Neuronal stem cell (in vitro differentiated cells): ENCODE results near the gene NCAPD2.

Experiments
- DNase-seq: peaks from one replicate; pipeline ENCODE4 v3.0.0-alpha.2; 2013; ENCODE audit warnings: low spot score
- H2AFZ ChIP-seq: one replicate; pipeline ENCODE4 v1.6.1; 2013; ENCODE audit warnings: mild to moderate bottlenecking, low read length, inconsistent platforms
- H2AK5ac ChIP-seq: 2 replicates; pipeline ENCODE4 v1.6.1; 2013; ENCODE audit warnings: low read depth, mild to moderate bottlenecking, inconsistent platforms, low read length, moderate library complexity, mixed read lengths
- H2BK120ac ChIP-seq: 2 replicates; pipeline ENCODE4 v1.6.1; 2013; ENCODE audit warnings: low read depth, mild to moderate bottlenecking, inconsistent platforms, low read length, moderate library complexity, mixed read lengths
- H2BK12ac ChIP-seq: one replicate; pipeline ENCODE4 v1.6.1; 2013; ENCODE audit warnings: low read length, inconsistent platforms
- H2BK15ac ChIP-seq: 2 replicates; pipeline ENCODE4 v1.6.1; 2013; ENCODE audit warnings: mild to moderate bottlenecking, low read length, inconsistent platforms, mixed read lengths
- H2BK5ac ChIP-seq: one replicate; pipeline ENCODE4 v1.6.1; 2013; ENCODE audit warnings: inconsistent platforms, mild to moderate bottlenecking, low read length, moderate library complexity
- H3K14ac ChIP-seq: one replicate; pipeline ENCODE4 v1.6.1; 2013; ENCODE audit warnings: low read length, inconsistent platforms
- H3K18ac ChIP-seq: 2 replicates; pipeline ENCODE4 v1.6.1; 2013; ENCODE audit warnings: low read length, inconsistent platforms
- H3K23ac ChIP-seq: 2 replicates; pipeline ENCODE4 v1.6.1; 2013; ENCODE audit warnings: low read depth, mild to moderate bottlenecking, mixed read lengths, low read length, inconsistent platforms; ENCODE audit not compliant: poor library complexity
- H3K27ac ChIP-seq: replicated peaks from 3 replicates; pipeline ENCODE4 v1.5.1; 2013; ENCODE audit warnings: low read length, inconsistent platforms
- H3K27me3 ChIP-seq, 3 experiments: 2 replicates each; pipeline ENCODE4 v1.6.1; 2013; ENCODE audit warnings: low read length in 3 of 3, mild to moderate bottlenecking in 2 of 3, inconsistent platforms in 1 of 3, low read depth in 1 of 3, mixed read lengths in 1 of 3, moderate library complexity in 1 of 3; ENCODE audit not compliant: control insufficient read depth in 3 of 3, insufficient read depth in 3 of 3
- H3K36me3 ChIP-seq, 2 donors: replicated peaks in 1 of 2; 2 replicates each; pipeline ENCODE4 v1.6.1; 2013; ENCODE audit warnings: low read length in 2 of 2; ENCODE audit not compliant: control insufficient read depth in 2 of 2, insufficient read depth in 2 of 2
- H3K4ac ChIP-seq: 2 replicates; pipeline ENCODE4 v1.6.1; 2013; ENCODE audit warnings: inconsistent platforms, mild to moderate bottlenecking, low read length, moderate library complexity
- H3K4me1 ChIP-seq, 2 donors: 1 replicate in 1 of 2; 2 replicates in 1 of 2; pipeline ENCODE4 v1.6.1; 2013; ENCODE audit warnings: low read length in 2 of 2, low read depth in 1 of 2; ENCODE audit not compliant: control insufficient read depth in 2 of 2, insufficient read depth in 1 of 2
- H3K4me2 ChIP-seq: one replicate; pipeline ENCODE4 v1.6.1; 2013; ENCODE audit warnings: mild to moderate bottlenecking, low read length, inconsistent platforms; ENCODE audit not compliant: insufficient read depth, poor library complexity, severe bottlenecking
- H3K4me3 ChIP-seq, 2 donors: 2 replicates each; pipeline ENCODE4 v1.5.1; 2013; ENCODE audit warnings: low read length in 2 of 2, mild to moderate bottlenecking in 2 of 2, inconsistent platforms in 1 of 2, moderate library complexity in 1 of 2
- H3K79me1 ChIP-seq: one replicate; pipeline ENCODE4 v1.6.1; 2013; ENCODE audit warnings: low read depth, mild to moderate bottlenecking, inconsistent platforms, low read length, moderate library complexity
- H3K9ac ChIP-seq: one replicate; pipeline ENCODE4 v1.6.1; 2013; ENCODE audit warnings: mild to moderate bottlenecking, low read depth, low read length, inconsistent platforms; ENCODE audit not compliant: poor library complexity
- H3K9me3 ChIP-seq, 2 donors: replicated peaks in 1 of 2; 2 replicates each; pipeline versions ENCODE3 to v1.6.1; 2013; ENCODE audit warnings: low read length in 2 of 2, mild to moderate bottlenecking in 2 of 2, inconsistent platforms in 1 of 2, low read depth in 1 of 2, mixed read lengths in 1 of 2, moderate library complexity in 1 of 2; ENCODE audit not compliant: control insufficient read depth in 2 of 2, insufficient read depth in 1 of 2
- H4K8ac ChIP-seq: one replicate; pipeline ENCODE4 v1.6.1; 2013; ENCODE audit warnings: low read depth, mild to moderate bottlenecking, inconsistent platforms, low read length, moderate library complexity
- H4K91ac ChIP-seq: one replicate; pipeline ENCODE4 v1.6.1; 2013; ENCODE audit warnings: low read length, low read depth, mild to moderate bottlenecking, inconsistent platforms; ENCODE audit not compliant: poor library complexity
- WGBS, 2 donors: extraction: QIAGEN DNeasy Blood & Tissue Kit; methylation state at CpG; one replicate each; pipeline ENCODE4 v1.1.7; 2013; ENCODE audit warnings: missing lambda C conversion rate in 2 of 2, mixed read lengths in 1 of 2; ENCODE audit not compliant: insufficient read length in 2 of 2, insufficient replicate concordance in 1 of 2; ENCODE audit errors: extremely low coverage in 2 of 2; 5-methylcytosine and 5-hydroxymethylcytosine counted together

The NCAPD2 gene

DNA sequence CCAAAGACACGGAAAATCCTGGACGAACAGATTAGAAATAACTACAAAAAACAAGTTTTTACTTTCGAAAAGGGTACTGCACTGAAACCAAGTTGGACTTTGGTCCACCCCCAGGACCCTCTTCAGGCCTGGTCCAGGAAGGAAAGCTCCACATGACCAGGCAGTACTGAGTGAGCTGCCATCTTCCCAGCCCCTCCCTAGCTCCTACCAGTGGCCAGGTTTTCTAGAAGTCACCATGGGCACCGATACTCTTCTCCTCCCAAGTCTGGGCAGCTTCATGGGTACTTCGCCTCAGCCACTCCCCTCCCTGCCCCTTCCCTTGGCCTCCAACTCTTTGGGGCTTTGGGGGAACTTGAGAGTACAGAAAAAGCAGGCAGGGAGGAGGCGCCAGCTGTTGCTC is 30.0 kb upstream of the NCAPD2 start:
- H3K18ac ChIP-seq = peak overlapping the region; percentile 36
- no peak overlapping the region for H4K91ac ChIP-seq
- no peak overlapping the region for H3K4ac ChIP-seq
- no peak overlapping the region for H3K9ac ChIP-seq
- no peak overlapping the region for H3K14ac ChIP-seq
- H3K79me1 ChIP-seq = peaks cover 2% of the 10 kb centered on the region
- H3K27me3 ChIP-seq = no peaks in the 10 kb centered on the region
- H2BK12ac ChIP-seq = no peak overlapping the region
- H3K36me3 ChIP-seq = peaks cover 32 to 71% of the 10 kb centered on the region in 2 donors
- no peak overlapping the region for H2BK120ac ChIP-seq
- DNase-seq = no peak
- H4K8ac ChIP-seq = no peak overlapping the region
- H3K27ac ChIP-seq = no peak overlapping the region
- no peak overlapping the region for H2BK5ac ChIP-seq
- no peaks in the 10 kb centered on the region for H3K4me1 ChIP-seq
- no peak overlapping the region for H3K23ac ChIP-seq
- no peak overlapping the region for H3K4me3 ChIP-seq
- no peak overlapping the region for H3K4me2 ChIP-seq
- H2AFZ ChIP-seq = no peak overlapping the region
- H3K9me3 ChIP-seq = no peaks in the 10 kb centered on the region
- no peak overlapping the region for H2BK15ac ChIP-seq
- no CpG with 5 or more reads among the region's 6 CpGs for WGBS, 2 donors
- no peak overlapping the region for H2AK5ac ChIP-seq

GRCh38 chr12:6464531-6464930 is 29.4 kb upstream of the NCAPD2 start:
- no peaks in the 10 kb centered on the region for H3K9me3 ChIP-seq
- no peak for DNase-seq
- H3K23ac ChIP-seq = no peak overlapping the region
- no peak overlapping the region for H3K18ac ChIP-seq
- H3K14ac ChIP-seq = no peak overlapping the region
- no peaks in the 10 kb centered on the region for H3K27me3 ChIP-seq
- peaks cover under 1 to 1% of the 10 kb centered on the region in 2 donors for H3K4me1 ChIP-seq
- no peak overlapping the region for H3K4me2 ChIP-seq
- H2BK12ac ChIP-seq = no peak overlapping the region
- no peak overlapping the region for H4K8ac ChIP-seq
- no peak overlapping the region for H2BK120ac ChIP-seq
- no peak overlapping the region for H2BK15ac ChIP-seq
- no peak overlapping the region for H2AK5ac ChIP-seq
- H4K91ac ChIP-seq = no peak overlapping the region
- no peak overlapping the region for H2AFZ ChIP-seq
- no peak overlapping the region for H2BK5ac ChIP-seq
- H3K9ac ChIP-seq = peak overlapping the region; percentile 53
- peaks cover 31 to 66% of the 10 kb centered on the region in 2 donors for H3K36me3 ChIP-seq
- H3K4me3 ChIP-seq = no peak overlapping the region
- H3K4ac ChIP-seq = no peak overlapping the region
- no CpG with 5 or more reads among the region's 8 CpGs for WGBS, 2 donors
- H3K27ac ChIP-seq = no peak overlapping the region
- H3K79me1 ChIP-seq = peaks cover 2% of the 10 kb centered on the region

DNA sequence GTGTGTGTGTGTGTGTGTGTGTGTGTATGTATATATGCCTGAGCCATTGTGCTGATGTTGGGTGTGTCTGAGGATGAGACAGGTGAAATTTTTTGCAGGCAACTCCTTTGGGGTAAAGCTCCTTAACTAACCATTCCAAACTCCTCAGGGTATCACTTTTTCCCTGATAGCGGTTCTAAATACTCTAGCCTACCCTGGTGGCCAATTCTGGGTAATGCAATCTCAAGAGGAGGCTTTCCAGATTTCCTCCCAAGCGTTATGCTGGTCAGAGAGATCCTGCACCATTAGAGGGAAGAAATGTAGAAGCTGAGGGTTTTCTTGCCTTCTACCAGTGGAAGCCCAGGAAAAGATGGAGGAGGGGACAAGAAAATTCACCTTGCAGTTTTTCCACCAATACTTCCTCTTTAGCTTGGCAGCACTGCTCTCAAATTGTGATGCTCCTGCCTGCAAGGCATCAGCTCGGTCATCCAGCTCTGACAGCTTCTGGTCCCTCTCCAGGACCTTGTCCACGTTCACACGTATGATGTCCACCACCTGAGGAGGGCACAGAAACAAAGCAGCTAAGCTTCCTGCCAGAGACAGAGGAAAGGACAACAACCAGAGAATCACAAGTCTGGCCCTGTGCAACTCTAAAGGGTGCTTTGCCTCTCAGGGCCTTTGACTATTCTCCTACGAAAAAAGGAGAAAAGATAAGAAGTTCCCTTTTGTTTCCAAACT is 28.3 kb upstream of the NCAPD2 start:
- Histone ChIP-seq H3K9ac (peak overlapping the region; percentile 44), H3K36me3 (peaks cover 31 to 62% of the 10 kb centered on the region in 2 donors), H3K9me3 (no peaks in the 10 kb centered on the region), H2AFZ (no peak overlapping the region), H3K23ac (no peak overlapping the region), H2BK12ac (no peak overlapping the region), H3K4ac (no peak overlapping the region), H3K4me2 (no peak overlapping the region), H2AK5ac (no peak overlapping the region), H3K79me1 (peaks cover 2% of the 10 kb centered on the region), H3K27ac (no peak overlapping the region), H3K4me1 (peaks cover 4 to 5% of the 10 kb centered on the region in 2 donors), H4K8ac (no peak overlapping the region), H3K18ac (no peak overlapping the region), H2BK15ac (no peak overlapping the region), H3K14ac (no peak overlapping the region), H3K4me3 (no peak overlapping the region), H4K91ac (no peak overlapping the region), H3K27me3 (no peaks in the 10 kb centered on the region), H2BK120ac (no peak overlapping the region), H2BK5ac (no peak overlapping the region)
- DNase-seq = peak; percentile 65
- no CpG with 5 or more reads among the region's 6 CpGs for WGBS, 2 donors

GRCh38 chr12:6466184-6466573 is 27.7 kb upstream of the NCAPD2 start:
- no peak overlapping the region for H3K23ac ChIP-seq
- no peak overlapping the region for H2AFZ ChIP-seq
- H3K9ac ChIP-seq = no peak overlapping the region
- no peak overlapping the region for H3K4me3 ChIP-seq
- H3K4me1 ChIP-seq = peaks cover 4 to 5% of the 10 kb centered on the region in 2 donors
- H2BK12ac ChIP-seq = no peak overlapping the region
- no peak overlapping the region for H2AK5ac ChIP-seq
- no peak overlapping the region for H2BK5ac ChIP-seq
- H3K9me3 ChIP-seq = no peaks in the 10 kb centered on the region
- H3K79me1 ChIP-seq = peaks cover 2% of the 10 kb centered on the region
- no peak overlapping the region for H3K18ac ChIP-seq
- H3K36me3 ChIP-seq = peaks cover 30 to 57% of the 10 kb centered on the region in 2 donors
- no peak overlapping the region for H4K8ac ChIP-seq
- H3K27ac ChIP-seq = no peak overlapping the region
- no peak overlapping the region for H3K4me2 ChIP-seq
- no CpG with 5 or more reads among the region's 5 CpGs for WGBS, 2 donors
- no peak overlapping the region for H2BK15ac ChIP-seq
- no peak overlapping the region for H4K91ac ChIP-seq
- no peak overlapping the region for H3K14ac ChIP-seq
- H3K27me3 ChIP-seq = no peaks in the 10 kb centered on the region
- H2BK120ac ChIP-seq = no peak overlapping the region
- DNase-seq = no peak
- H3K4ac ChIP-seq = no peak overlapping the region
